K562 (cell line): ENCODE results near the gene IP6K3. TPM values are rescaled to one million over a fixed set of nuclear protein-coding genes. Genes with fewer than 3 reads are reported as not detected.

Source experiments
- ATAC-seq: fragments of 200-7000 bp; cut with Tn5 transposase; 3 replicates; pipeline ENCODE4 v1.9.1; 2020; ENCODE audit warnings: moderate library complexity
- BruUV-seq: library from RNA; stranded (reverse); fragments of 400-500 nt; replicated peaks from 2 replicates; lab custom pipeline; 2021; lab: Mats Ljungman, UMichigan
- CTCF ChIA-PET: fragments of 300-600 bp; formaldehyde crosslinking; extraction: SDS; loops from one replicate; lab custom pipeline; 2021; ENCODE audit warnings: low intra/inter-chr PET ratio; lab: Yijun Ruan, JAX
- POLR2A ChIA-PET: fragments of 300-600, 350-650 bp; sonication (Branson Sonifier 250); formaldehyde crosslinking; extraction: SDS; loops from one replicate; lab custom pipeline; 2021; ENCODE audit warnings: antibody characterized with exemption, inconsistent platforms; lab: Yijun Ruan, JAX
- DNase-seq, 4 experiments: peaks; one replicate each; pipeline versions ENCODE4 v3.0.0 to v3.0.0-alpha.2; 2011 to 2018; ENCODE audit warnings: low spot score in 3 of 4, mixed read lengths in 3 of 4; ENCODE audit errors: extremely low read depth in 1 of 4
- FAIRE-seq: peaks from 2 replicates; lab custom pipeline; 2011; peaks lifted over from hg19 to GRCh38; lab: Jason Lieb, UNC
- H2AFZ ChIP-seq: 2 replicates; pipeline ENCODE4 v1.6.0; 2011; ENCODE audit warnings: low read depth, low read length, control low read depth, inconsistent platforms
- H3K27ac ChIP-seq: fragments of 200-600 bp; 3 replicates; pipeline ENCODE4 v1.8.0; 2011; ENCODE audit warnings: low read depth, mild to moderate bottlenecking, control low read depth, inconsistent platforms, low read length, moderate library complexity, mixed read lengths; ENCODE audit errors: extremely low read depth
- H3K27me3 ChIP-seq, 2 experiments: fragments of 300-600 bp in 1 of 2; 2 replicates in 1 of 2; 3 replicates in 1 of 2; pipeline versions ENCODE4 v1.6.0 to v1.8.0; 2011; ENCODE audit warnings: inconsistent platforms in 2 of 2, low read length in 2 of 2, mild to moderate bottlenecking in 1 of 2, mixed read lengths in 1 of 2, moderate library complexity in 1 of 2; ENCODE audit not compliant: control insufficient read depth in 2 of 2, insufficient read depth in 2 of 2
- H3K36me3 ChIP-seq: fragments of 300-600 bp; 3 replicates; pipeline ENCODE4 v1.8.0; 2011; ENCODE audit warnings: mild to moderate bottlenecking, low read length, inconsistent platforms; ENCODE audit not compliant: control insufficient read depth, insufficient read depth
- H3K4me1 ChIP-seq, 2 experiments: fragments of 200-600 bp in 1 of 2; replicated peaks in 1 of 2; 2 replicates in 1 of 2; 3 replicates in 1 of 2; pipeline versions ENCODE4 v1.5.1 to v1.8.0; 2011; ENCODE audit warnings: inconsistent platforms in 2 of 2, low read length in 2 of 2, mild to moderate bottlenecking in 1 of 2, mixed read lengths in 1 of 2, moderate library complexity in 1 of 2; ENCODE audit not compliant: control insufficient read depth in 2 of 2, insufficient read depth in 2 of 2
- H3K4me2 ChIP-seq: 2 replicates; pipeline ENCODE4 v1.6.1; 2011; ENCODE audit warnings: low read length, control low read depth, inconsistent platforms, mixed read lengths; ENCODE audit not compliant: insufficient read depth
- H3K4me3 ChIP-seq: fragments of 200-600 bp; sonication (generic), shearing (Covaris generic); 2 replicates; pipeline ENCODE4 v1.5.1; 2016; ENCODE audit warnings: control low read depth, inconsistent platforms
- H3K79me2 ChIP-seq: fragments of 200-600 bp; 3 replicates; pipeline ENCODE4 v1.8.0; 2011; ENCODE audit warnings: low read length, inconsistent platforms; ENCODE audit not compliant: control insufficient read depth, insufficient read depth
- H3K9ac ChIP-seq, 2 experiments: 2 replicates each; pipeline versions ENCODE4 v1.6.0 to v1.6.1; 2011; ENCODE audit warnings: low read depth in 2 of 2, low read length in 2 of 2, control low read depth in 1 of 2, inconsistent platforms in 1 of 2, mild to moderate bottlenecking in 1 of 2, mixed read lengths in 1 of 2; ENCODE audit not compliant: insufficient read depth in 1 of 2
- H3K9me1 ChIP-seq: one replicate; pipeline ENCODE4 v1.6.0; 2011; ENCODE audit warnings: inconsistent platforms, mild to moderate bottlenecking, low read length, moderate library complexity; ENCODE audit not compliant: control insufficient read depth, insufficient read depth
- H3K9me3 ChIP-seq: replicated peaks from 2 replicates; pipeline ENCODE4 v1.5.1; 2011; ENCODE audit warnings: low read depth, low read length, inconsistent platforms; ENCODE audit not compliant: control insufficient read depth, insufficient read depth
- H4K20me1 ChIP-seq: replicated peaks from 2 replicates; pipeline ENCODE4 v1.6.1; 2011; ENCODE audit warnings: low read length, inconsistent platforms, mixed read lengths; ENCODE audit not compliant: control insufficient read depth, insufficient read depth
- BCOR ChIP-seq: fragments of 450-650 bp; IDR thresholded peaks from 2 replicates; pipeline ENCODE4 v1.6.1; 2016
- E2F6 ChIP-seq, 2 experiments: IDR thresholded peaks; 2 replicates each; pipeline ENCODE4 v1.6.1; 2011; ENCODE audit warnings: borderline replicate concordance in 1 of 2, control low read depth in 1 of 2, low read depth in 1 of 2, low read length in 1 of 2, mild to moderate bottlenecking in 1 of 2, mixed read lengths in 1 of 2, moderate library complexity in 1 of 2; ENCODE audit not compliant: insufficient read depth in 1 of 2, insufficient read length in 1 of 2, poor library complexity in 1 of 2, severe bottlenecking in 1 of 2; ENCODE audit errors: extremely low read depth in 1 of 2
- NFRKB ChIP-seq: fragments of 450-650 bp; IDR thresholded peaks from 2 replicates; pipeline ENCODE4 v1.6.1; 2016; ENCODE audit warnings: low read depth
- NRF1 ChIP-seq, 2 experiments: fragments of 450-650 bp; IDR thresholded peaks in 1 of 2; conservative IDR thresholded peaks in 1 of 2; 2 replicates each; pipeline ENCODE4 v1.6.1; 2014; ENCODE audit warnings: mild to moderate bottlenecking in 2 of 2
- POLR2AphosphoS5 ChIP-seq: IDR thresholded peaks from 2 replicates; pipeline ENCODE4 v1.6.1; 2011; ENCODE audit warnings: mild to moderate bottlenecking, low read depth, low read length, moderate library complexity; ENCODE audit not compliant: control insufficient read depth, insufficient read depth
- SREBF1 ChIP-seq: fragments of 150-350 bp; IDR thresholded peaks from 2 replicates; pipeline ENCODE4 v1.6.1; 2014; ENCODE audit warnings: antibody characterized with exemption, low read depth, low read length, borderline replicate concordance
- TAL1 ChIP-seq: fragments of 450-650 bp; IDR thresholded peaks from 2 replicates; pipeline ENCODE4 v1.6.1; 2016; ENCODE audit warnings: mild to moderate bottlenecking
- TFE3 ChIP-seq: fragments of 450-650 bp; formaldehyde crosslinking; IDR thresholded peaks from 2 replicates; pipeline ENCODE4 v1.4.0; 2020; ENCODE audit warnings: mild to moderate bottlenecking, mixed read lengths
- ZBTB26 ChIP-seq: fragments of 450-650 bp; formaldehyde crosslinking; IDR thresholded peaks from 2 replicates; pipeline ENCODE4 v1.4.0; 2022; ENCODE audit warnings: missing genetic modification characterization
- ZFP36 ChIP-seq: fragments of 150-350 bp; IDR thresholded peaks from 2 replicates; pipeline ENCODE4 v1.6.1; 2018; ENCODE audit warnings: low read length, low read depth; ENCODE audit not compliant: partially characterized antibody
- ZNF280B ChIP-seq: fragments of 250-450 bp; sonication (Bioruptor Pico); IDR thresholded peaks from 2 replicates; pipeline ENCODE4 v1.5.1; 2021; ENCODE audit warnings: mild to moderate bottlenecking
- ZNF75A ChIP-seq: fragments of 450-650 bp; formaldehyde crosslinking; IDR thresholded peaks from 2 replicates; pipeline ENCODE4 v1.4.0; 2020; ENCODE audit warnings: mild to moderate bottlenecking
- WGBS: fragments of 100-300 bp; shearing (Covaris generic); methylation state at CpG from one replicate; pipeline ENCODE4 v1.1.6; 2016; ENCODE audit warnings: low coverage, mixed read lengths; ENCODE audit not compliant: insufficient coverage; ENCODE audit errors: missing lambda C conversion rate; 5-methylcytosine and 5-hydroxymethylcytosine counted together
- in situ Hi-C: fragments of 300-500 bp; cut with MboI; formaldehyde crosslinking; loops from 4 replicates; pipeline ENCODE4 v1.15.0; 2018; ENCODE audit warnings: inconsistent platforms, mixed read lengths
- intact Hi-C: fragments of 100-400 bp; cut with micrococcal nuclease; formaldehyde crosslinking; loops from 2 replicates; pipeline ENCODE4 v1.14.2; 2022
- polyA plus RNA-seq, 8 experiments: library from polyadenylated mRNA; depleted of rRNA in 4 of 8; stranded (reverse) in 5 of 8; unstranded in 3 of 8; fragments of >200 nt; fragmentation: Nextera tagmentation in 2 of 8; fragmentation: Illumina TruSeq in 1 of 8; extraction: Ambion mirVana in 2 of 8; extraction: Trizol in 1 of 8; gene quantifications; 2 replicates each; pipeline versions ENCODE4 v1.2.1 to v1.2.3, GENCODE V29; 2011 to 2014; ENCODE audit warnings: inconsistent platforms in 1 of 8, missing spikeins in 1 of 8
- total RNA-seq, 7 experiments: library from RNA; depleted of rRNA in 6 of 7; stranded (reverse); fragments of >200 nt in 6 of 7; fragmentation: Illumina TruSeq in 2 of 7; extraction: Trizol in 2 of 7; gene quantifications; 2 replicates each; pipeline versions ENCODE4 v1.2.1 to v1.2.3, GENCODE V29; 2011 to 2021; ENCODE audit warnings: low replicate concordance in 1 of 7

Gene IP6K3
- total and polyA plus RNA-seq, 9 of the 15 experiments (the other 6 are each of a cell fraction or from before 2014, with no cell fraction given) = not detected

DNA sequence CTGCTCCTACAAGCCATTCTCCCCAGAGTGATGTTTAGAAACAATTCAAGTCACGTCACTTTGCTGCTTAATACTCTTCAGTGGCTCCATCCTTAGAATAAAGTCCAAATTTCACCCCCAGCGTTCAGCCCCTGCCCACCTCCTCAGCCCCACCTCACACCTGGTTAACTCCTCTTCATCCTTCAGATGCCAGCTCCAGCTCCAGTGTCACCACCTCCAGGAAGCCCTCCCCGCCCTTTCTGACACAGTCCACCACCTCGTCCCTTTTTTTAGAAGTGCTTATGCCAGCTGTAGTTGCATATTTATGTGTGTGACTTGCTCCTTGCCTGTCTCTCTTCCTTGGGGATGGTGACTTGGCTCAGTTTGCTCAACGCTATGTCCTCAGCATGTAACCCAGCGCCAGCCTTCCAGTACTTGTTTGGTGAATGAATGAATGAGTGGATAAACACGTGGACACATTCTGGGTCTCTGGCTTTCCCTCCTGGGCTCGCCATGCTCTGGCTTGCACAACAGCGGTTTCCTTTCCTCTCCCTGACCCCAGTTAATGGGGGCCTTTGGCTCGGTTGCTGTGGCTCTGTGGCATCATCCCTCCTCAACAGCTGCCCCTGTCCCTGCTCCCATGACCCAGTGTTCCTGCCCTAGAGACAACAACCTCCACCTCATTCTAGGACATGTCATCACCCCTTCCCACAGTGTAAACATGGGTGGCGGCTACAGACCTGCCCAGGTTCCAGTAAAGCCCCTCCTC is 3.7 kb upstream of the IP6K3 start:
- ChIA-PET POLR2A (no interaction called here), CTCF (no interaction called here)
- BruUV-seq = no TSS peak

More for the DNA sequence above, 3.7 kb upstream of the IP6K3 start:
- Histone ChIP-seq H2AFZ (no peak overlapping the region), H3K9ac (no peak overlapping the region), H4K20me1 (peaks cover 10% of the 10 kb centered on the region; the same call in 1 of the 2 replicates), H3K4me3 (no peak overlapping the region), H3K9me1 (peaks cover 3% of the 10 kb centered on the region), H3K36me3 (no peaks in the 10 kb centered on the region), H3K27me3 (peaks cover 37 to 75% of the 10 kb centered on the region in 2 experiments), H3K27ac (no peak overlapping the region), H3K79me2 (no peaks in the 10 kb centered on the region), H3K4me2 (no peak overlapping the region), H3K4me1 (peaks cover 0 to 12% of the 10 kb centered on the region in 2 experiments; a peak in 2 of 5 replicates), H3K9me3 (no peaks in the 10 kb centered on the region)
- WGBS = 1% methylated on average over 10 of the region's 11 CpGs
- intact Hi-C loops = no loop called here
- no peak for FAIRE-seq
- no peak for DNase-seq
- no peak for ATAC-seq
- in situ Hi-C loops = no loop called here
- TF ChIP-seq ZNF280B (CRISPR knock-in tag) (no peak), POLR2AphosphoS5 (no peak), ZFP36 (peak; percentile 94), E2F6 (IDR thresholded peaks at IDR 0.05; ENCODE audit: borderline replicate concordance in 1 of 2, extremely low read depth in 1 of 2, insufficient read depth in 1 of 2, insufficient read length in 1 of 2, low read depth in 1 of 2, low read length in 1 of 2, poor library complexity in 1 of 2, severe bottlenecking in 1 of 2) (no peak), NFRKB (no peak), ZNF75A (CRISPR knock-in tag) (no peak), SREBF1 (no peak), BCOR (0 out of 2 replicates have a peak, but pooled peaks have one; percentile 14), TFE3 (CRISPR knock-in tag) (no peak), TAL1 (no peak), NRF1 (conservative IDR thresholded peaks at IDR 0.05 in 1 of 2, IDR thresholded peaks at IDR 0.05 in 1 of 2) (no peak), ZBTB26 (CRISPR knock-in tag) (no peak)
